Astrocyte (in vitro differentiated cells and primary cell): Measurements from ENCODE around the gene AUTS2.

Source experiments
- EZH2 ChIP-seq: IDR thresholded peaks from 2 replicates; pipeline ENCODE4 v1.6.1; 2012; ENCODE audit warnings: mild to moderate bottlenecking, low read length, inconsistent platforms; ENCODE audit not compliant: insufficient read depth
- TF ChIP-seq, protein P1 (sequence below): IDR thresholded peaks from 2 replicates; pipeline ENCODE4 v1.5.1; 2011; ENCODE audit warnings: low read depth, mild to moderate bottlenecking, inconsistent platforms, low read length, moderate library complexity; ENCODE audit not compliant: insufficient read depth

DNA sequence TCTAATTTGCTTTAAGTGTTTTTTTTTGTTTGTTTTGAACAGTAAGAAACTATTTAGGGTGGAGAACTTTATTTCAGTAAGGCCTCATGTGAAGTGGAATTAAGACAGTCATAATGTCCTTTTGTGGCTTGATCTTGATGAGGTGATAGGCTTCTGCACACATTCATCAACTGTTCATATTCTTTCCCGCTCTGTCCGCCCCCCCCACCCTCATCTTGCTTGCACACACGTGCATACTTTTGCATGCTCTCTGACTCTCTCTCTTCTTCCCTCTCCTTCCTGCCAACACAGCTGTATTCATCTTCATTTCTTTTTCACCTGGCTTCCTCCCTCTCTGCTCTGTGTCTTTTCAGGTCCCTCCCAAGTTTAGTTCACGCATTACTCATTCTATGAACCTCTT lies 429.6 kb downstream of the AUTS2 start:
- TF ChIP-seq EZH2, result no peak
- TF ChIP-seq, protein P1, sequence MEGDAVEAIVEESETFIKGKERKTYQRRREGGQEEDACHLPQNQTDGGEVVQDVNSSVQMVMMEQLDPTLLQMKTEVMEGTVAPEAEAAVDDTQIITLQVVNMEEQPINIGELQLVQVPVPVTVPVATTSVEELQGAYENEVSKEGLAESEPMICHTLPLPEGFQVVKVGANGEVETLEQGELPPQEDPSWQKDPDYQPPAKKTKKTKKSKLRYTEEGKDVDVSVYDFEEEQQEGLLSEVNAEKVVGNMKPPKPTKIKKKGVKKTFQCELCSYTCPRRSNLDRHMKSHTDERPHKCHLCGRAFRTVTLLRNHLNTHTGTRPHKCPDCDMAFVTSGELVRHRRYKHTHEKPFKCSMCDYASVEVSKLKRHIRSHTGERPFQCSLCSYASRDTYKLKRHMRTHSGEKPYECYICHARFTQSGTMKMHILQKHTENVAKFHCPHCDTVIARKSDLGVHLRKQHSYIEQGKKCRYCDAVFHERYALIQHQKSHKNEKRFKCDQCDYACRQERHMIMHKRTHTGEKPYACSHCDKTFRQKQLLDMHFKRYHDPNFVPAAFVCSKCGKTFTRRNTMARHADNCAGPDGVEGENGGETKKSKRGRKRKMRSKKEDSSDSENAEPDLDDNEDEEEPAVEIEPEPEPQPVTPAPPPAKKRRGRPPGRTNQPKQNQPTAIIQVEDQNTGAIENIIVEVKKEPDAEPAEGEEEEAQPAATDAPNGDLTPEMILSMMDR, result no peak
